NCI-H1092 treated with DMSO at 0.1 percent for 48 hours (cell line): Measurements from ENCODE around the gene SAFB2.
A peak's percentile ranks its signal among the peaks of the same experiment; 100 is the strongest.

Experiments used
- DNase-seq: peaks from one replicate; lab custom pipeline; 2025; lab: John Stamatoyannopoulos, UW

The SAFB2 gene

DNA sequence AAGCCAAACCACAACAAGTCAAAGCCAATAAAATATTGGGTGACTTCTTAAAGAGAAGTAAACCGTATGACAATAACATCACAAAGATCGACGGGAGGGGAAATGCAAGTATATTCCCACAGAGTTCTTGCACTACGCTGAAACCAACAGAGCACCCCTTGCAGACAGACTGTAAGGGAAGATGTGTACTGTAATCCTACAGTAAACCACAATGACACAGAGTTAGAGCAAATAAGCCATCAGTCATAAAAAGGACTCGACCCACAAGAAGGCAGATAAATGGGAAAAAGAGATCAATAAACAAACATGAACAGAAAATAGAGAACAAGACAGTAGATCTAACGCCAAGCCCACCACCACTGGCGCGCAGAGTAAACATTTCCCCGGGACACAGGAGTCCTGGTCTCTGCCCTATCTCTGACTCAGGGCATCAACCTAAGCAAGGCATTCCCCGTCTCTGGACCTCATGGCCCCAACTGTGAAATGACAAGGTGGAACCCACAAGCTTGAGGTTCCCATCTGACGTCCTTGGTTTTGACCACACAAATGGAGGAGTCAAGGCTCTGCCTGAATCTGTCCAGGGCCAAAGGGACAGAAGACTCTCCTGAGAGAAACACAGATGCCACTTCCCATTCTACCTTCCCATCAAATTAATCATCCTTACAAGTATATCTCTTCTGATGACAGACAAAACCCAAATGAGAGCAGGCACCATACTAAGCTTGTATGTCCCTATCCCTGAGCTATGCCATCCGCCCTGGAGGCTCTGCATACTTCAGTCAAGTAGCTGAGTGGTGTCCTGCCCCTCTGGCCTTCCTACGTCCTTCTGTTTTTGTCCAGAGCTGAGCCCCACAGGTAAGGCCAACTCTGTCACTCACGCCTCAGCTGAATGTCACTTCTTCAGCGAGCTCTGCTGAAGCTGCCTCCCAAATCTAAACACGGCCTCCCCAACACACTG is 15.0 kb downstream of the SAFB2 start:
- no peak for DNase-seq

DNA sequence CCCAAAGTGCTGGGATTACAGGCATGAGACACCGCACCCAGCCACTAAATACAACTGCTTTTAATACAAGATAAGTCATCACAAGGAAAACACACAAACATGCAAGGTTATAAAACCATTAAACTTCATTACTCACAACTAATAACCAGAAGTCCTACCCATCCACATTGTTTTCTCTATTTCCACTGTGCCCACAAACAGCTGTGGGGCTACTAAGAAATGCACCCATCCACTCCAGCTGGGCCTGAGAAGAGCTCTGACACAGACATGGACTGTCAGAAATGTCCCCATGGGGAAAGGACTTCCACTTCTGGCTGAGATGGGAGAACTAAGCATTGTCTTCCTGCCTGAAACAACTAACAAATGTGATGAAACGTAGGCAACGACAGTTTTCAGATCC is 17.2 kb downstream of the SAFB2 start:
- DNase-seq = no peak

DNA sequence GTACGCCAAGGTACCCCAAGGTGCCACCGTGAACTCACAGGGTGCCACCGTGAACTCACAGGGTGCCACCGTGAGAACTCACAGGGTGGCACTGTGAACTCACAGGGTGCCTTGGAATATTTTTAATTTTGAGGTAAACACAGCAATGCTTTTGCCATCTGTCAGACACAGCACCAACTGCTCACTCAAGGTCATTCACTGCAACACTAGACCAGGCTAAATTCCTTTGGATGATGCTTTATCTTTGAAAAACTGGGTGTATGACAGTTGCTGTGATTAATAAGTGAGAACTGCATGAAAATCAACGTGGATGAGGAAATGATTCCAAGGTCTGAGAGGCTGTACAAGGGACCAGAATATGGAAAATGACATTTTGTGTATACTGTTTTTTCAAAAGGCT is 18.9 kb downstream of the SAFB2 start:
- no peak for DNase-seq

DNA sequence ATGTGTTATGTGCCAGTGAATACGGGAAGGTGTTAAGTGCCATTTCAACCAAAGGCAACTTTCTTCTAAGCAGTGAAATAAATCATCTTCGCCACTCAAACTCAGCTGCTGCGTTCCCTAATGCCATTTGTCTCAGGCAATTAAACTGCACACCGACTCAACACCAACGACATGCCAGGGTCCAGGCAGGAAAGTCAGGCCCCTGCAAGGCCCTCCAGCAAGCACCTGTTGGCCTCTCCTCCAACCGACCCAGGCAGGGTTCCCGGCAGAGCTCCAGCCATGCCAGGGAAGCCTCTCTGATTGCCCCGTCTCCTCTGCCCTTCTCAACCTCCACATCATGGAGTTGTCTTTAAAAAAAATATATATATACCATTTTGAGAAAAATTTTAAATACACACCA is 21.8 kb downstream of the SAFB2 start:
- no peak for DNase-seq

DNA sequence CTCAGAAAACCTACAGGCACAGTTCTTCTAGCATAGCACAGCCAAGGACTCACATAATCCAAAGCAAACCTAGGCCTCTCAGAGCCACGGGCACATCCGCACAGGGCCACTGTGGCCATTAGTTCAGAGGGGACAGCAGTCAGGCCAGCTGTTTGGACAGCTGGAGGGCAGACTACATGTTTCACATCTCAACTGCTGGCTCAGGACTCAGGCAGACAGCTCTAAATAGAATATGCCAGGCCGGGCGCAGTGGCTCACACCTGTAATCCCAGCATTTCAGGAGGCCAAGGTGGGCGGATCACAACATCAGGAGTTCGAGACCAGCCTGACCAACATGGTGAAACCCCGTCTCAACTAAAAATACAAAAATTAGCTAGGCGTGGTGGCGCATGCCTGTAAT is 26.8 kb downstream of the SAFB2 start:
- no peak for DNase-seq

DNA sequence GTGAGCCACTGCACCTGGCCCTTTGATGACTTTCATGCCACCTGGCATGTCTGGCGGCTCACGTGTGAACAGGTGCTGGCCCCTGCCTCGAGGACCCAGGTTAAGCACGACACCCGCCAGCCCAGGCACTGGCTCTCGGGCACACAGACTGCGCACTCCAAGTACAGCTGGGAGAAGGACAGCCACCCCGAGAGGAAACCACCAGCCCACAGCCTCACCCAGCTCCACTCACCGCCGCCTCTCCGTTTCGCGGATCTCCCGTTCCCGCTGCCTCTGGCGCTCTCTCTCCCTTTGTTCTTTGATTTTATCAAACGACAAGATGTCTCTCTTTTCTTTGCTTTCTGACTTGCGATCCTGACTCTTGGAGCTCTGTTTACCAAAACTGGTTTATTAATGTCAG is 27.4 kb downstream of the SAFB2 start:
- DNase-seq = no peak

DNA sequence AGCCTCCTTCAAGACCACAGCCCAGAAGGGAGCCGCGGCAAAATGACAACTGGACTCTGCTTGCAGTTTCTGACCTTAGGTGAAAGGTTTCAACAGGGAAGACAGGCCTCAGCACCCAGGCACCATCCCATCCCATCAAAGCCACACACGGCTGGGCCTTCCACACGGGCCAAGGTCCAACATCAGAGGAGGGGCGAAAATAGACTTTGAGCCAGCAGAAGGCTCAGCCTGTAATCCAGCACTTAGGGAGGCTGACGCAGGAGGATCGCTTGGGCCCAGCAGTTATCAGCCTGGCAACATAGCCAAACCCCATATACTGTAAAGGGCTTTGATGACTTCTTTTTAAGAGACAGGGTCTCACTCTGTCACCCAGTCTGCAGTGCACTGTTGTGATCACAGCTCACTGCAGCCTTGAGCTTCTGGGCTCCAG is 28.0 kb downstream of the SAFB2 start:
- DNase-seq = no peak

DNA sequence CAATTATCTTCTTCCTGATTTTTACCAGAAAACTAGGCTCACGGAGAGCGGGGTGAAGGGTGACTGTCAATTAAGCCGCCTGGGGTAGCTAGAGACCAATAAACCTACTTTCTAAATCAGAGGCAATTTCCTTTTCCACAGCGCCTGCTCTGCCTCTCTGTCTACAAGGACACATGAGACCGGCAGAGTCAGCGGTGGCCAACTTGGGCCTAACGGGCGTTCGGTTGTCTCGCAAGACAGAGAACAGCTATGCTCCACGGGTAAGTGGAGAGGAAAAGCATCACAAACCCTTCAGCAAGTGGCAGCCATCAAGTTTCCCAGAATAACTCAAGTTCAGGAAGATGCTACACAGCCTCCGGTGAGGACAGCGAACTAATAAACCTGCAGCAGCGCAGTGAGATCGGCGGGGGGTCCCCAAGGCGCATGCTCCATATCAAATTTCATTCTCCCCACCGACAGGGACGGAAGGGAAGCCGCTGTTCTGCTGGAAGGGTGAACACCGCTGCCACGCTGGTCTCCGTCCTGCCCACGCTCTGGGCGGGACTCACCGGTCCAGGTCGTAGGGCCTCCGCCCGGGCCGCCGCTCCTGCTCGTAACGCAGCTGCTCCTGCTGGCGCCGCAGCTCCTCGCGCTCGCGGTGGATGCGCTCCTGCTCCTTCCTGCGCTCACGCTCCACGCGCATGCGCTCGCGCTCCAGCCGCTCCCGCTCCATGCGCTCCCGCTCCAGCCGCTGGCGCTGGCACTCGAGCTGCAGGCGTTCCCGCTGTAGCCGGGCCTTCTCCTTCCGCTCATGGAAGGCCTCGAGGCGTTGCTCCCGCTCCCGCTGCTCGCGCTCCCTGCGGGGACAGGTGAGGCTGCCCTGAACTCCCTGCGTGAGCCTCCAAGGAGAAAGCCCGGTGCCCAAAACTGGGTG is 29.0 kb downstream of the SAFB2 start:
- DNase-seq = no peak

DNA sequence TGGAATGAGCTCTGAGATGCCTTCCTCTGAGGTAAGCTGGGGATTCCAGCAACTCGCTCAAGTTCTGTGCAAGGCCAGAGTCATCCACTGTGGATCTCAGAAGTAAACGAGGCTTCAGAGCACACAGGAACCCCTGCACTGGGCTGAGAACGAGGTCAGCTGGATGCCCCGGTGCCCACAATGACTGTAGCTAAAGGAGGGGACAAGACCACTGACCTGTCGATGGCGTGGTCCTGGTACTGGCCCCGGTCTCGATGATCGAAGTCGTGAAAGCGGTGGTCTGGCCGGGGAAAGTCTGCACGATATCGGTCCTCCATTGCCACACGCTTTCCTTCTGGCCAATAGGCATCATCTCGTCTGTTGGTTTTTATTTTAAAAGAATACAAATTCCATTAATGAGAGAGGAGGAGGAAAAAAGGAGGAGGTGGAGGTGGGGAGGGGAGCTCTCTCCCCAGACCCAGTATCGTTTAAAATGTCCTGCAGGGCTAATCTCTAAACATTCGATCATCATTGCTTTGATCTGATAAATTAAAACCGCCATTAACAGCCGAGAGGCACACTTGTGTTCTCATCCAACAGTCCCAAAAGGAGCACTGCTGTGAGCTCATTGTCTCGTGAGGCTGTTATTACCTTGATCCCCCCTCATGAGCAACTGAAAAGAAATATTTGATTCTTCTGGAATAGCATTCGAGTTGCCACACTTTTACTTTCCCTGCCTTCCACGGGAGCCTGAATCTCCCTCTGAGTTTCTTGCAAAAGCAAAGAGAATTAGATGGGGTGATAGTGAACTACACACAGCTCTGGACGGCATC is 29.8 kb downstream of the SAFB2 start:
- no peak for DNase-seq

DNA sequence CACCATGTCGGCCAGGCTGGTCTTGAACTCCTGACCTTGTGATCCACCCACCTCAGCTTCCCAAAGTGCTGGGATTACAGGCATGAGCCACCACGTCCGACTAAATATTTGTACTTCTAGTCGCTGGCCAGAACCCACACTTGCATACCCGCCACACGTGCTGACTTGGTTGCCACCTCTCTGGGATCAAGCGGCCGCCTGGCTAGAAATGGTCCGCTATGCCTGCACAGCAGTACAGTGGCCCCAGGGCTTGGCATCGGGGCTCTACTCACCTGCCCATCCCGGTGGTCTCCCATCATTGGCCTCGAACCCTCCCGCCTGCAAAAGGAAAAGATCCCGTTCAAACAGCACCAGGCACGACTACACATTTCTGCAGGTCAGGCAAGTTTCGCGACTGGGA is 31.1 kb downstream of the SAFB2 start:
- DNase-seq = no peak

DNA sequence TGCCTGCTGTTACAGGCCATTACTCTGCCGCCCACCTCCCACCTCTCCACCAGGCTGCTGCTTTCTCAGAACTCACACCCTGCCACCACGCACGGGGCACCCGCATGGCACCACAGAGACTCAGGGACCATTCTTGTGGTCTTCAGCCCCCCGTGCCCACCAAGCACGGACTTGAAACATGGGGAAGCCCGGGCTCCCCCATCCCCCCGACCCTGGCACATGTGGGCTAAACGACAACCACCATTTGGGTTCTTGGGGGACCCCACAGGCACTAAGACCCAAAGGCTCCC is 31.8 kb downstream of the SAFB2 start:
- DNase-seq = no peak

DNA sequence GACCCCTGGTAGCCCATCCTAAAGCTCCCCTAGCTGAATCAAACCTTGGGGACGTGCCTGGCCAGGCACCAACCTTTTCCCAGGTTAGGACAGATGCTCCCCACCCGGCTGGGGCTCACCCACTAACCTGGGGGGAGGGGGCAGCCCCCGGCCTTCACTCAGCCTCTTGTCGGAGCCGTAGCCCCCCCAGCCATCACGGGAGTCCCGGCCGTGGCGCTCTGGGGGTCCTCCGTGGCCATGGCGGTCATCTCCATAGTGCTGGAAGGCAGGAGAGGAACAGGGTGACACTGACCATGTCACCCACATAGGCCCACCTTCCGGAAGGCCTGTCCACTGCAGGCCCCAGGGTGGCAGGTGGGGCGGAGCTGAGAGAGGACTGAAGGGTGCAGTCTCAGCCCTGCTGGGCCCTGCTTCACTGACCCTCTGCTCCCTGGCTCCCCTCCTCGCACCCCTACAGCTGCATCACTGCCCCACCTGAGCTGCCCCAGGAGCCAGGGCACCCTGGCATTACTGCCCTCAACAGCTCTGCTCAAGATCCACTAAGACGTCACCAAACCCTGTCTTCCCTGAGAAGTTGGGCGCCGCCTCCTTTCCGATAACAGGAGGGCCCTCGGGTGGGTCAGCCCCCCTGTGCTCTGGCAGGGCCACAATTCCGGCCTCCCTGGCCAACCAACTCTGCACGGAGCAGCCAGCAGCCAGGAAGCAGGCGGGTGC is 32.3 kb downstream of the SAFB2 start:
- DNase-seq = no peak

DNA sequence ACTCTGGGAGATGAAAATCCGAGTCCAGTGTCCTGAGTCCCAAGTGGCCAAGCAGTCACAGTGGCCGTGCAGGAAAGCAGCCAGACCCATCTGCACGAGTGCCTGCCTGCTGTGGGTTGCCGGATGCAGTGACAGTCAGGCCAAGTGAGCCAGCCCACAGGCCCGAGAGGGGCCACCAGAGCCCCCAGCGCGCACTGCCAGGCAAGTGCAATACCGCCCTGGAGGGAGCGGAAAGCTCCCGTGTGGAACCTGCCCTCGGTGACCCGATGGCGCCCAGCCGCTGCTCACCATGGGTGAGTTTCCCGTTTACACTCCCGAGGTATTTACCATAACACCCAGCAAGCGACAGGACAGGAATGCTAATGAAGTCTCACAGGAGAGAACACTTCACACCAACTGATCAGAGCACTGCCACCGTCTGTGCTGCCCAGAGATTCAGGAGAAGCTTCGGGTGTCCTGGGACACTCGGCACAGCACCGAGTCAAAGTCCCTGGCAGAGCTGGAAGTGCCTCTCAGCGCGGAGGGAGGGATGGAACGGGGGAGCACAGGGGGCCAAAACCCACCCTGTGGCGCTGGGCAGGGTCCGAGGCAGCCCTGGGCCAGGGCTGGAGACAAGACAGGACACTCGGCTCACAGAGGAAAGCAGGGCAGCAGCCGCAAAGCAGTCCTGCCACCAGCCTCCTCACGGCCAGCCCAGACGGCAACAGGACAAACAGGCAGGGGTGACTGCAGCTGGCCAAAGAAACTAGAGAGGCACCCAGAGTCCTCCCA is 33.5 kb downstream of the SAFB2 start:
- DNase-seq = no peak

DNA sequence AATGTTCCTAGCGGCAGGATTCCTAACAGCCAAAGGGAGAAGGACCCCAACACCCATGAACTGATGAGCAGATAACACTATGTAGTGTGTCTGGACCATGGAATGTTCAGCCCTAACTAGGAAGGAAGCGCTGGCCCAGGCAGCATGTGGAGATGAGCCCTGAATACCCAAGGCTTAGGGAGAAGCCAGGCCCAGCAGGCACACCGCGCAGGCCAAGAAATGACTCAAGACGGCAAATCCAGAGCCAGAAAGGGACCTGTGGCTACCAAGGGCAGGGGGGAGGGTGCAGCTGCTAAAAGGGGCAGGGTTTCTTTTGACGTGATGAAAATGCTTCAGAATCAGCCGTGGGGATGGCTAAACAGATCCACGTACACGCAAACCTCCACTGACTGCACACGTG is 34.1 kb downstream of the SAFB2 start:
- no peak for DNase-seq

DNA sequence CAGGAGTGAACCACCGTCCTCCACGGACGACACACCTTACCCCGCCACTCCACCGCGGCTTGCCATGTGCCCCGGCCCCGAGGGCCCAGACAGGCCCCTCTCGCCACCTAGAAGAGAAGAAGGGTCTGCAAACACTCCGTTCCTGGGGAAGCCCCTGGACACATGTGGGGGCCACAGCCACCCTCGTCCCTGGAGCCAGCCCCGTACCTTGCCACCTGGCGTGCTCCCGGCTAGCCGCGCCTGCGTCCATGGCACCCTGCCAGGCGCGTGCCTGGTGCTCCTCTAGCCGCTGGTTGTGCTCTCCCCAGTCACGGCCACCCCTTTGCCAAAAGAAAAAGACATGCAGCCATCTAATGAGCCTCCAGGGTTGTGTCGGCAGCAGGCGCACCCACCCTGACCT is 34.9 kb downstream of the SAFB2 start:
- DNase-seq = no peak

DNA sequence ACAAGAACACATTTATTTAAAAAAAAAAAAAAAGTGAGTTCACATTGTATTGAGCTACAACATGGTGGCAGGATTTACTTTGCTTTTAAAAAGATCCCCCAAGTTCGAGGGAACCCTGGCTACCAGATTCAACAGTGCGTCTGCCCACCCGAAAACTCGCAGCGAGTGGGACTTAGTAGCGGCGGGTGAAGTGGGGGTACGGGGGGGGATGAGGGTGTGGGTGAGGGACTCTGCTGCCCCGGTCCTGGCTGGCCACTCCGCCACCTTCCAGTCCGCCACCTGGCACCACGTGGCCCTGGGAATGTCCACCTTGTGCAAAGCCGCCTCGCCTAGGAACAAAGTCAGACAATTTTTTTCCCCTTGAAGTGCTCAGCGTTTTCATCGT is 35.5 kb downstream of the SAFB2 start:
- DNase-seq = no peak

DNA sequence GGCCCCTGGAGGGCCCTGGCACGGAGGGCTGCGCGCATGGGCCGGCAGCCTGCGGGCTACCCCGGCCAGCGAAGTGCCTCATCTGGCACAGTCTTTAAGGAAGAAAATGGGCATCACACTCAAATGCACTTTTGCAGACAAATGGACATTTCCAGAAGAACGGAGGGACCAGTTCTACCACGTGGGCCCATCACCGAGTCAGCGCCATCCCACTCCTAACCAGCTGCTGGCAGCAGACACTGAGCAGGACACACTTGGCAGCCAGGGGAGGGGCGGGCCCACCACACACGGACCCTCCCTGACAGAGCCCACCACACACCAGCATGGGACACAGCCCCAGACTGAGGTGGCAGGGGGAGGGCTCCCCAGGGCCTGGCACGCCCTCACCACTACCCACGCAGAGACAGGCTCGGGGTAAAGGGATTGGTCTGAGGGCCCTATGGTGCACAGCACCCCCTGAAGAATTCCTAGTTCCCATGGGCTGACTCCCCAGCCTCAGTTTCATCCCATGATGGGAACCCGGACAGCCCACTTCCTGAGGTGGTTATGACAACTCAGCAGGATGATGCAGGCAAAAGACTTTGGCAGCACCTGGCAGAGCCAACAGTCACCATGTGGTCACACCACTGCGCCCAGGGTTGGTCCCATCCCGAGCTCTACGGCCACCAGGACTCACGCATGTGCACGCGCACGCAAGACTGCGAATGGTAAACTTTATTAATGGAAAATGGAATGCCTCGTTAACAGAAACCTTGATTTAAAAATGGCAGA is 36.1 kb downstream of the SAFB2 start:
- no peak for DNase-seq

DNA sequence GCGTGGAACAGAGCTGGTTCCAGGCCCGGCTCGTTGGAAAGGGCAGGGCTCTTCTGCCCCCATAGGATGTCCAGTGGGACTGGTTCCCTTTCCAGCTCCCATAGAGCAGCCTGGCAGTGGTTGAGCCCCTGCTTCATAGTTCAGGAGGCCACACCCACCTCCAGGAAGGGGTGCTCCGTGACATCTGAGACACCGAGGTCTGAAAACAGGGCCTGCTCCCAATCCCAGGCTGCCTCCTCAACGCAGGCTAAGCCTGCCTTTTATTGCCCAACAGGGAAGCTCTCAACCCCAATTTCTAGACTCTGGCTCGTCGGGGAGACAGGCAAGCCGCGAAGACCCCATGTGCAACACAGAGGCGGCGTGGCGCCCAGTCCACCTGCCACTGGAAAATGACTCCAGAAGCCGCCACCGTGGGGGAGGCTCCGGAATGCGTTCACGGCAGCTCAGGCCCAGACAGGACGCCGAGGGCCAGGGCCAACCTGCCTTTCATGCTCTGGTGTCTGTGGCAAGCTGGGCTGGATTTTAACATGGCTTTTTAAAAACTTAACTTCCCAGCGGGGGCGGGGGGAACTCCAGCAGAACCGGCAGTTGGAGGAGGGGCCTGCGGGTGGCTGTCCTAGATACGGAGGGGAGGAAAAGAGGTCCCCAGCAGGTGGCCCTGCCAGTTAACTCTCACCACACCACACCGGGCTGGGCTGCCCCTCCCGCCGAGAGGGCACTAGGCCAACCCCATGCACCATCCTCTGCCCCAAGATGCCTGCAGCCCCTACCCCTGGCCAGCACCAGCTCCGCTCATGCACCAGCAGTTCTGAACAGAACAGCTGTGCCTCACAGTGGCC is 36.9 kb downstream of the SAFB2 start:
- DNase-seq = no peak

DNA sequence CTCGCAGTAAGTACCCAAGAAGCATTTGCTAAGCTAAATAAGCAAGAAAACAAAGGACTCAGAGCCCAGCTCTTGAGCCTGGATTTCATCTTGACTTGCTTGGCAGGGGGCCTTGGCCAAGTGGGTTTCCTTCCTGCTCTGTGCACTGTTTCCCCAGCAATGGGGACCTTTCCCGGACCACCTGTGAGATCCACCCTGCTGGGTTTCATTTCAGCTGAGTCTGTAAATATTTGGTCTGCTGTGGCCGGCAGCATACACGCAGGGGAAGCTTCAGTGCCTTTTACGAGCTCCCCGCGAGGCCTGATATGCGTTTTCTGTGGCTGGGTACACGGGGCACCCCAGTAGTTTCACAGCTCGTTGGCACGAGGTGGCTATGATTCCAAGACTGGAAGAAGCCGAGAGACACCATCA is 42.4 kb downstream of the SAFB2 start:
- peak; percentile 83 for DNase-seq
